ENCODE results near the gene PTPRA.
A peak's percentile ranks its signal among the peaks of the same experiment; 100 is the strongest.

Gene PTPRA

GRCh38 chr20:2972126-2972525, 98.8 kb downstream of the PTPRA start:
- DNase-seq (ENCODE audit: extremely low spot score) = no peak
- CTCF ChIA-PET = interaction anchor here (0.7 to 1.2 kb wide), 5 partner anchors 8 to 29 kb away, joined by 3 to 4 read pairs (median 3); no protein-coding TSS in a partner anchor
- POLR2A ChIA-PET = no interaction called here
- TF ChIP-seq CTCF (IDR thresholded peaks at IDR 0.05; ENCODE audit: control extremely low read depth, extremely low read depth, low read depth, missing control alignments) = no peak

GRCh38 chr20:2973574-2973973, 100.3 kb downstream of the PTPRA start:
- no peak for TF ChIP-seq CTCF (IDR thresholded peaks at IDR 0.05; ENCODE audit: control extremely low read depth, extremely low read depth, low read depth, missing control alignments)
- CTCF ChIA-PET = no interaction called here
- DNase-seq (ENCODE audit: extremely low spot score) = no peak
- POLR2A ChIA-PET = no interaction called here

- POLR2A ChIA-PET = no interaction called here
Measured at GRCh38 chr20:2978519-2978918, 105.2 kb downstream of the PTPRA start.

GRCh38 chr20:2981646-2982045, 108.4 kb downstream of the PTPRA start:
- ChIA-PET POLR2A (no interaction called here), CTCF (interaction anchor here (1.6 kb wide), 1 partner anchor 9 kb away, joined by 4 read pairs; no protein-coding TSS in a partner anchor)
- no peak for DNase-seq (ENCODE audit: extremely low spot score)
- no peak for TF ChIP-seq CTCF (IDR thresholded peaks at IDR 0.05; ENCODE audit: control extremely low read depth, extremely low read depth, low read depth, missing control alignments)

More at GRCh38 chr20:2978519-2978918, 105.2 kb downstream of the PTPRA start:
- no peak for DNase-seq (ENCODE audit: extremely low spot score)
- CTCF ChIA-PET = interaction anchor here (1.2 kb wide), 1 partner anchor 11 kb away, joined by 3 read pairs; no protein-coding TSS in a partner anchor
- no peak for TF ChIP-seq CTCF (IDR thresholded peaks at IDR 0.05; ENCODE audit: control extremely low read depth, extremely low read depth, low read depth, missing control alignments)

- no peak for TF ChIP-seq CTCF (IDR thresholded peaks at IDR 0.05; ENCODE audit: control extremely low read depth, extremely low read depth, low read depth, missing control alignments)
- POLR2A ChIA-PET = interaction anchor here (0.6 kb wide), 1 partner anchor 42 kb away, joined by 3 read pairs; no protein-coding TSS in a partner anchor
- CTCF ChIA-PET = interaction anchor here (1.2 to 2.6 kb wide), 5 partner anchors 13 to 119 kb away, joined by 3 to 8 read pairs (median 4); no protein-coding TSS in a partner anchor
- no peak for DNase-seq (ENCODE audit: extremely low spot score)
Measured at GRCh38 chr20:2983508-2983907, 110.2 kb downstream of the PTPRA start.

- DNase-seq (ENCODE audit: extremely low spot score) = peak; percentile 51
- ChIA-PET POLR2A (interaction anchor here (0.6 kb wide), 1 partner anchor 42 kb away, joined by 3 read pairs; no protein-coding TSS in a partner anchor), CTCF (interaction anchor here (1.3 to 2.6 kb wide), 4 partner anchors 17 to 119 kb away, joined by 3 to 8 read pairs (median 4); no protein-coding TSS in a partner anchor)
- no peak for TF ChIP-seq CTCF (IDR thresholded peaks at IDR 0.05; ENCODE audit: control extremely low read depth, extremely low read depth, low read depth, missing control alignments)
Measured at GRCh38 chr20:2984028-2984501, 110.8 kb downstream of the PTPRA start.
